HEK293 (cell line): ENCODE measurements around the gene SNCAIP.

Source experiments
- CTCF ChIA-PET: fragments of 350-600 bp; formaldehyde crosslinking; extraction: SDS; loops from one replicate; lab custom pipeline; 2021; ENCODE audit warnings: antibody characterized with exemption; lab: Yijun Ruan, JAX
- POLR2A ChIA-PET: fragments of 300-600 bp; formaldehyde crosslinking; extraction: SDS; loops from one replicate; lab custom pipeline; 2020; ENCODE audit warnings: antibody characterized with exemption, inconsistent platforms; lab: Yijun Ruan, JAX
- H3K27ac ChIP-seq: fragments of 200-500 bp; sonication (Bioruptor generic); 2 replicates; pipeline ENCODE4 v1.5.1; 2014; ENCODE audit warnings: low read depth, low read length, control low read depth, inconsistent platforms; ENCODE audit errors: extremely low read depth
- H3K36me3 ChIP-seq, 2 experiments: fragments of 200-500 bp in 1 of 2; sonication (Bioruptor generic) in 1 of 2; 1 replicate in 1 of 2; 2 replicates in 1 of 2; pipeline ENCODE4 v1.5.1; 2014 to 2017; ENCODE audit warnings: inconsistent platforms in 2 of 2, low read length in 2 of 2; ENCODE audit not compliant: control insufficient read depth in 2 of 2, insufficient read depth in 1 of 2
- H3K4me1 ChIP-seq: fragments of 200-500 bp; sonication (Bioruptor generic); 2 replicates; pipeline ENCODE4 v1.5.1; 2014; ENCODE audit warnings: mild to moderate bottlenecking, low read length, inconsistent platforms; ENCODE audit not compliant: control insufficient read depth, insufficient read depth
- H3K4me3 ChIP-seq: 2 replicates; pipeline ENCODE4 v1.5.1; 2011; ENCODE audit warnings: low read depth, mild to moderate bottlenecking, control low read depth, low read length, moderate library complexity
- H3K9me3 ChIP-seq: fragments of 200-500 bp; sonication (Bioruptor generic); 2 replicates; pipeline ENCODE4 v1.5.1; 2014; ENCODE audit warnings: low read depth, low read length, inconsistent platforms; ENCODE audit not compliant: control insufficient read depth, insufficient read depth
- IKZF3 ChIP-seq: fragments of 450-650 bp; IDR thresholded peaks from 2 replicates; pipeline ENCODE4 v1.5.0; 2018; ENCODE audit warnings: missing biosample characterization, mild to moderate bottlenecking, missing genetic modification characterization, moderate library complexity
- ZBTB17 ChIP-seq: fragments of 450-650 bp; formaldehyde crosslinking; IDR thresholded peaks from 2 replicates; pipeline ENCODE4 v1.5.1; 2016; ENCODE audit warnings: missing biosample characterization, missing genetic modification characterization
- ZNF2 ChIP-seq: fragments of 450-650 bp; formaldehyde crosslinking; IDR thresholded peaks from 2 replicates; pipeline ENCODE4 v1.5.1; 2016; ENCODE audit warnings: missing biosample characterization, missing genetic modification characterization
- ZNF23 ChIP-seq: fragments of 450-650 bp; formaldehyde crosslinking; IDR thresholded peaks from 2 replicates; pipeline ENCODE4 v1.5.1; 2016; ENCODE audit warnings: missing biosample characterization, missing genetic modification characterization, borderline replicate concordance
- ZNF239 ChIP-seq: fragments of 450-650 bp; formaldehyde crosslinking; IDR thresholded peaks from 2 replicates; pipeline ENCODE4 v1.5.1; 2016; ENCODE audit warnings: missing biosample characterization, missing genetic modification characterization
- ZNF274 ChIP-seq, 2 experiments: fragments of 200-500 bp in 1 of 2; fragments of 450-650 bp in 1 of 2; sonication (Bioruptor generic) in 1 of 2; formaldehyde crosslinking in 1 of 2; IDR thresholded peaks; 2 replicates each; pipeline versions ENCODE4 v1.5.1 to v1.6.1; 2014 to 2016; ENCODE audit warnings: borderline replicate concordance in 1 of 2, inconsistent platforms in 1 of 2, low read length in 1 of 2, missing biosample characterization in 1 of 2, missing genetic modification characterization in 1 of 2
- ZNF394 ChIP-seq: fragments of 450-650 bp; formaldehyde crosslinking; IDR thresholded peaks from 2 replicates; pipeline ENCODE4 v1.5.1; 2016; ENCODE audit warnings: missing biosample characterization, missing genetic modification characterization, mild to moderate bottlenecking, moderate library complexity, borderline replicate concordance
- ZNF514 ChIP-seq: fragments of 450-650 bp; formaldehyde crosslinking; IDR thresholded peaks from 2 replicates; pipeline ENCODE4 v1.5.1; 2016; ENCODE audit warnings: missing biosample characterization, missing genetic modification characterization
- ZNF544 ChIP-seq: fragments of 450-650 bp; formaldehyde crosslinking; IDR thresholded peaks from 2 replicates; pipeline ENCODE4 v1.5.0; 2017; ENCODE audit warnings: missing biosample characterization, missing genetic modification characterization
- ZNF660 ChIP-seq: fragments of 450-650 bp; IDR thresholded peaks from 2 replicates; pipeline ENCODE4 v1.5.1; 2018; ENCODE audit warnings: missing biosample characterization, mild to moderate bottlenecking, missing genetic modification characterization
- ZNF677 ChIP-seq: fragments of 450-650 bp; IDR thresholded peaks from 2 replicates; pipeline ENCODE4 v1.5.0; 2018; ENCODE audit warnings: missing biosample characterization, mild to moderate bottlenecking, missing genetic modification characterization, moderate library complexity
- TF ChIP-seq, protein P1 (sequence below): sonication (generic); formaldehyde crosslinking; IDR thresholded peaks from 2 replicates; pipeline ENCODE4 v1.8.1; 2022; ENCODE audit warnings: mild to moderate bottlenecking, moderate library complexity, missing genetic modification reagents
- TF ChIP-seq, protein P2 (sequence below): fragments of 450-650 bp; formaldehyde crosslinking; IDR thresholded peaks from 2 replicates; pipeline ENCODE4 v1.5.1; 2017; ENCODE audit warnings: missing biosample characterization, mild to moderate bottlenecking, missing genetic modification characterization, moderate library complexity
- TF ChIP-seq, protein P3 (sequence below): fragments of 450-650 bp; formaldehyde crosslinking; IDR thresholded peaks from 2 replicates; pipeline ENCODE4 v1.5.1; 2016; ENCODE audit warnings: missing biosample characterization, missing genetic modification characterization
- TF ChIP-seq, protein P4 (sequence below): fragments of 450-650 bp; formaldehyde crosslinking; IDR thresholded peaks from 2 replicates; pipeline ENCODE4 v1.5.1; 2016; ENCODE audit warnings: missing biosample characterization, missing genetic modification characterization, borderline replicate concordance

The SNCAIP gene

DNA sequence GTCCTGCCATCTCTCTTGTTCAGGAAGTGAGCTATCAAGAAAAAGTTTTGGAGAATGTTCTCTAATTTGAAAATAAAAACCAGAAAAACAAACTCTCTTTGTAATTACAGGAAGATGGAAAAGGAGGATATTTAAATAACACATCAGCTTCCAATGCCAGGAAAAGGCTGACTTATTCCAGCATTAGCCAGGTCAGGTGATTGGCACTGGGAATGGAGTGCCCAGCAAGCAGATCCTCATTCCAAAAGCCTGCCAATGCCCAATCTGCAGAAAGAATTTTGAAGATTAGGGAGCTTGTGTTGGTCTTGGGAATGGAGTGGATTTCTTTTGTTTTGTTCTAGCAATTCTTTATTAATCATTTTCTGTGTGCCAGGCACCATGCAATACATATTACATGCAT is 196.6 kb downstream of the SNCAIP start:
- Histone ChIP-seq H3K36me3 (no peaks in the 10 kb centered on the region), H3K4me3 (no peak overlapping the region), H3K9me3 (no peaks in the 10 kb centered on the region), H3K4me1 (peaks cover 4% of the 10 kb centered on the region; the same call in 1 of the 2 replicates), H3K27ac (no peak overlapping the region)
- TF ChIP-seq ZNF660 (tag by site-specific recombination) (no peak), ZNF23 (no peak), ZNF677 (no peak), ZNF514 (tag by site-specific recombination) (no peak), ZNF274 (IDR thresholded peaks at IDR 0.05; ENCODE audit: low read length) (no peak), ZNF274 (tag by site-specific recombination; IDR thresholded peaks at IDR 0.05; ENCODE audit: borderline replicate concordance) (no peak), ZNF544 (no peak), ZNF239 (tag by site-specific recombination) (no peak), ZNF2 (tag by site-specific recombination) (no peak), ZNF394 (tag by site-specific recombination) (no peak), IKZF3 (tag by site-specific recombination) (no peak), ZBTB17 (tag by site-specific recombination) (no peak)
- TF ChIP-seq, protein P1, sequence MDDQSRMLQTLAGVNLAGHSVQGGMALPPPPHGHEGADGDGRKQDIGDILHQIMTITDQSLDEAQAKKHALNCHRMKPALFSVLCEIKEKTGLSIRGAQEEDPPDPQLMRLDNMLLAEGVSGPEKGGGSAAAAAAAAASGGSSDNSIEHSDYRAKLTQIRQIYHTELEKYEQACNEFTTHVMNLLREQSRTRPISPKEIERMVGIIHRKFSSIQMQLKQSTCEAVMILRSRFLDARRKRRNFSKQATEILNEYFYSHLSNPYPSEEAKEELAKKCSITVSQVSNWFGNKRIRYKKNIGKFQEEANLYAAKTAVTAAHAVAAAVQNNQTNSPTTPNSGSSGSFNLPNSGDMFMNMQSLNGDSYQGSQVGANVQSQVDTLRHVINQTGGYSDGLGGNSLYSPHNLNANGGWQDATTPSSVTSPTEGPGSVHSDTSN (CRISPR knock-in tag): no peak
- TF ChIP-seq, protein P2, sequence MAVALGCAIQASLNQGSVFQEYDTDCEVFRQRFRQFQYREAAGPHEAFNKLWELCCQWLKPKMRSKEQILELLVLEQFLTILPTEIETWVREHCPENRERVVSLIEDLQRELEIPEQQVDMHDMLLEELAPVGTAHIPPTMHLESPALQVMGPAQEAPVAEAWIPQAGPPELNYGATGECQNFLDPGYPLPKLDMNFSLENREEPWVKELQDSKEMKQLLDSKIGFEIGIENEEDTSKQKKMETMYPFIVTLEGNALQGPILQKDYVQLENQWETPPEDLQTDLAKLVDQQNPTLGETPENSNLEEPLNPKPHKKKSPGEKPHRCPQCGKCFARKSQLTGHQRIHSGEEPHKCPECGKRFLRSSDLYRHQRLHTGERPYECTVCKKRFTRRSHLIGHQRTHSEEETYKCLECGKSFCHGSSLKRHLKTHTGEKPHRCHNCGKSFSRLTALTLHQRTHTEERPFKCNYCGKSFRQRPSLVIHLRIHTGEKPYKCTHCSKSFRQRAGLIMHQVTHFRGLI (tag by site-specific recombination): no peak
- TF ChIP-seq, protein P3, sequence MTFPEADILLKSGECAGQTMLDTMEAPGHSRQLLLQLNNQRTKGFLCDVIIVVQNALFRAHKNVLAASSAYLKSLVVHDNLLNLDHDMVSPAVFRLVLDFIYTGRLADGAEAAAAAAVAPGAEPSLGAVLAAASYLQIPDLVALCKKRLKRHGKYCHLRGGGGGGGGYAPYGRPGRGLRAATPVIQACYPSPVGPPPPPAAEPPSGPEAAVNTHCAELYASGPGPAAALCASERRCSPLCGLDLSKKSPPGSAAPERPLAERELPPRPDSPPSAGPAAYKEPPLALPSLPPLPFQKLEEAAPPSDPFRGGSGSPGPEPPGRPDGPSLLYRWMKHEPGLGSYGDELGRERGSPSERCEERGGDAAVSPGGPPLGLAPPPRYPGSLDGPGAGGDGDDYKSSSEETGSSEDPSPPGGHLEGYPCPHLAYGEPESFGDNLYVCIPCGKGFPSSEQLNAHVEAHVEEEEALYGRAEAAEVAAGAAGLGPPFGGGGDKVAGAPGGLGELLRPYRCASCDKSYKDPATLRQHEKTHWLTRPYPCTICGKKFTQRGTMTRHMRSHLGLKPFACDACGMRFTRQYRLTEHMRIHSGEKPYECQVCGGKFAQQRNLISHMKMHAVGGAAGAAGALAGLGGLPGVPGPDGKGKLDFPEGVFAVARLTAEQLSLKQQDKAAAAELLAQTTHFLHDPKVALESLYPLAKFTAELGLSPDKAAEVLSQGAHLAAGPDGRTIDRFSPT (tag by site-specific recombination): no peak
- TF ChIP-seq, protein P4, sequence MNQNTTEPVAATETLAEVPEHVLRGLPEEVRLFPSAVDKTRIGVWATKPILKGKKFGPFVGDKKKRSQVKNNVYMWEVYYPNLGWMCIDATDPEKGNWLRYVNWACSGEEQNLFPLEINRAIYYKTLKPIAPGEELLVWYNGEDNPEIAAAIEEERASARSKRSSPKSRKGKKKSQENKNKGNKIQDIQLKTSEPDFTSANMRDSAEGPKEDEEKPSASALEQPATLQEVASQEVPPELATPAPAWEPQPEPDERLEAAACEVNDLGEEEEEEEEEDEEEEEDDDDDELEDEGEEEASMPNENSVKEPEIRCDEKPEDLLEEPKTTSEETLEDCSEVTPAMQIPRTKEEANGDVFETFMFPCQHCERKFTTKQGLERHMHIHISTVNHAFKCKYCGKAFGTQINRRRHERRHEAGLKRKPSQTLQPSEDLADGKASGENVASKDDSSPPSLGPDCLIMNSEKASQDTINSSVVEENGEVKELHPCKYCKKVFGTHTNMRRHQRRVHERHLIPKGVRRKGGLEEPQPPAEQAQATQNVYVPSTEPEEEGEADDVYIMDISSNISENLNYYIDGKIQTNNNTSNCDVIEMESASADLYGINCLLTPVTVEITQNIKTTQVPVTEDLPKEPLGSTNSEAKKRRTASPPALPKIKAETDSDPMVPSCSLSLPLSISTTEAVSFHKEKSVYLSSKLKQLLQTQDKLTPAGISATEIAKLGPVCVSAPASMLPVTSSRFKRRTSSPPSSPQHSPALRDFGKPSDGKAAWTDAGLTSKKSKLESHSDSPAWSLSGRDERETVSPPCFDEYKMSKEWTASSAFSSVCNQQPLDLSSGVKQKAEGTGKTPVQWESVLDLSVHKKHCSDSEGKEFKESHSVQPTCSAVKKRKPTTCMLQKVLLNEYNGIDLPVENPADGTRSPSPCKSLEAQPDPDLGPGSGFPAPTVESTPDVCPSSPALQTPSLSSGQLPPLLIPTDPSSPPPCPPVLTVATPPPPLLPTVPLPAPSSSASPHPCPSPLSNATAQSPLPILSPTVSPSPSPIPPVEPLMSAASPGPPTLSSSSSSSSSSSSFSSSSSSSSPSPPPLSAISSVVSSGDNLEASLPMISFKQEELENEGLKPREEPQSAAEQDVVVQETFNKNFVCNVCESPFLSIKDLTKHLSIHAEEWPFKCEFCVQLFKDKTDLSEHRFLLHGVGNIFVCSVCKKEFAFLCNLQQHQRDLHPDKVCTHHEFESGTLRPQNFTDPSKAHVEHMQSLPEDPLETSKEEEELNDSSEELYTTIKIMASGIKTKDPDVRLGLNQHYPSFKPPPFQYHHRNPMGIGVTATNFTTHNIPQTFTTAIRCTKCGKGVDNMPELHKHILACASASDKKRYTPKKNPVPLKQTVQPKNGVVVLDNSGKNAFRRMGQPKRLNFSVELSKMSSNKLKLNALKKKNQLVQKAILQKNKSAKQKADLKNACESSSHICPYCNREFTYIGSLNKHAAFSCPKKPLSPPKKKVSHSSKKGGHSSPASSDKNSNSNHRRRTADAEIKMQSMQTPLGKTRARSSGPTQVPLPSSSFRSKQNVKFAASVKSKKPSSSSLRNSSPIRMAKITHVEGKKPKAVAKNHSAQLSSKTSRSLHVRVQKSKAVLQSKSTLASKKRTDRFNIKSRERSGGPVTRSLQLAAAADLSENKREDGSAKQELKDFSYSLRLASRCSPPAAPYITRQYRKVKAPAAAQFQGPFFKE (tag by site-specific recombination): no peak
- POLR2A ChIA-PET: no interaction called here
- CTCF ChIA-PET: interaction anchor here (0.6 to 0.7 kb wide), 2 partner anchors 844 to 1121 kb away, joined by 3 read pairs; no protein-coding TSS in a partner anchor
